NCI-H2081 (cell line): ENCODE results near the gene DAPK2.
"Not testable (repeated sequence)": the region's sequence is repeated elsewhere in the genome, so short reads cannot be mapped to it uniquely, and the experiment has no call there.

ENCODE experiments used
- DNase-seq, 2 experiments: peaks; one replicate each; lab custom pipeline; 2025; lab: John Stamatoyannopoulos, UW

DAPK2 gene

GRCh38 chr15:63915209-63915872 is 130.9 kb downstream of the DAPK2 start:
- DNase-seq, result no peak

GRCh38 chr15:63913786-63914315 is 132.4 kb downstream of the DAPK2 start:
- no peak for DNase-seq

- DNase-seq, result no peak
These were observed 132.9 kb downstream of the DAPK2 start for GRCh38 chr15:63913336-63913735.

- no peak for DNase-seq
These were observed 134.1 kb downstream of the DAPK2 start for GRCh38 chr15:63912061-63912615.

- no peak for DNase-seq
These were observed 135.1 kb downstream of the DAPK2 start for GRCh38 chr15:63911160-63911559.

- DNase-seq, result no peak
These were observed 136.4 kb downstream of the DAPK2 start for GRCh38 chr15:63909819-63910437.

- no peak for DNase-seq
These were observed 137.3 kb downstream of the DAPK2 start for GRCh38 chr15:63908991-63909390.

GRCh38 chr15:63908281-63908680 is 138.0 kb downstream of the DAPK2 start:
- no peak for DNase-seq

GRCh38 chr15:63907521-63907920 is 138.8 kb downstream of the DAPK2 start:
- no peak for DNase-seq

- no peak for DNase-seq
These were observed 140.1 kb downstream of the DAPK2 start for GRCh38 chr15:63906266-63906584.

- no peak for DNase-seq
These were observed 140.6 kb downstream of the DAPK2 start for GRCh38 chr15:63905558-63906265.

GRCh38 chr15:63905131-63905530 is 141.2 kb downstream of the DAPK2 start:
- DNase-seq, result no peak

GRCh38 chr15:63904042-63904441 is 142.2 kb downstream of the DAPK2 start:
- DNase-seq, result no peak

- no peak for DNase-seq
These were observed 143.6 kb downstream of the DAPK2 start for GRCh38 chr15:63902671-63903035.

- DNase-seq, result no peak
These were observed 144.2 kb downstream of the DAPK2 start for GRCh38 chr15:63901912-63902670.

- no peak for DNase-seq
These were observed 146.0 kb downstream of the DAPK2 start for GRCh38 chr15:63900306-63900705.

GRCh38 chr15:63899606-63900005 is 146.7 kb downstream of the DAPK2 start:
- DNase-seq, result not testable (repeated sequence)

GRCh38 chr15:63899193-63899592 is 147.1 kb downstream of the DAPK2 start:
- no peak for DNase-seq

GRCh38 chr15:63896336-63897115 is 149.8 kb downstream of the DAPK2 start:
- DNase-seq, result no peak

GRCh38 chr15:63895787-63896218 is 150.5 kb downstream of the DAPK2 start:
- DNase-seq, result no peak

GRCh38 chr15:63895194-63895593 is 151.1 kb downstream of the DAPK2 start:
- DNase-seq, result no peak

GRCh38 chr15:63894662-63894949 is 151.7 kb downstream of the DAPK2 start:
- DNase-seq, result no peak
